LHCN-M2 (cell line): ENCODE measurements around the gene F7. TPM values are rescaled to one million over a fixed set of nuclear protein-coding genes. Genes with fewer than 3 reads are reported as not detected.
A peak's percentile ranks its signal among the peaks of the same experiment; 100 is the strongest.

Experiments used
- DNase-seq: peaks from one replicate; pipeline ENCODE4 v3.0.0-alpha.2; 2012; ENCODE audit warnings: low read depth
- total RNA-seq: library from RNA; depleted of rRNA; stranded (reverse); fragments of >200 nt; gene quantifications from 2 replicates; pipeline ENCODE4 v1.2.3, GENCODE V29; 2014

F7 gene
- total RNA-seq, 1 experiment from 2014 or later: not detected

DNA sequence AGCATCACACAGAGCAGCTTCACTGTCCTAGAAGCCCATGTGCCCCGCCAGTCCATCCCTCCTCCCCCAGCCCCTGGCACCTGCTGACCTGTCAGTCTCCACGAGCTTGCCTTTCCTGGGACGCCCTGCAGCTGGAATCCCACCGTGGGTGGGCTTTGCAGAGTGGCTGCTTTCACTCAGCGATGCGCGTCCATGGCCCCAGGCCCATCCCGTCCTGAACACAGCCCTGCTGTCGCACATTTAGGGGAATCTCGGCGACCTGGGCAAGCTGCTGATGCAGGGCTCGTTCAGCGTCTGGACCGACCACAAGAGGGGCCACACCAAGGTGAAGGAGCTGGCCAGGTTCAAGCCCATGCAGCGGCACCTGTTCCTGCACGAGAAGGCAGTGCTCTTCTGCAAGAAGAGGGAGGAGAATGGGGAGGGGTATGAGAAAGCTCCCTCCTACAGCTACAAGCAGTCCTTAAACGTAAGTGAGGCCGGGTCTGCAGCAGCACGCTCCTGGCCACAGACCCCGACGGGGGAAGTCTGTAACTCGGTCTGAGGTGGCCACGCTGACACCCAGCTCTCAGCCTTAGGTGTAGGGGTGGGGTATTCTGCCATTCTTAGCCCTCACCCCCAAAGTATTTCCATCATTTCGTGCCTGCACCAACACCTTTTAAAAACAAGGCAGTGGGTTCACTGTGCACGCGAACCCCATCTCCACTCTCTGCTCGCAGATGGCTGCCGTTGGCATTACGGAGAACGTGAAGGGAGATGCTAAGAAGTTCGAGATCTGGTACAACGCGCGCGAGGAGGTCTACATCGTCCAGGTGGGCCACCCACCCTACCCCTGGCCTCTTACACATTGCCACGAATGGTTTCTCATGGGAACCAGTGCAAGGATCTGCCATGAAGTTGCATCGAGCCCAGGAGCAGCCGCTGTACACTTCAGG, 18.3 kb upstream of the F7 start:
- no peak for DNase-seq

- no peak for DNase-seq
Measured at GRCh38 chr13:113087923-113088690, 17.5 kb upstream of the F7 start.

DNA sequence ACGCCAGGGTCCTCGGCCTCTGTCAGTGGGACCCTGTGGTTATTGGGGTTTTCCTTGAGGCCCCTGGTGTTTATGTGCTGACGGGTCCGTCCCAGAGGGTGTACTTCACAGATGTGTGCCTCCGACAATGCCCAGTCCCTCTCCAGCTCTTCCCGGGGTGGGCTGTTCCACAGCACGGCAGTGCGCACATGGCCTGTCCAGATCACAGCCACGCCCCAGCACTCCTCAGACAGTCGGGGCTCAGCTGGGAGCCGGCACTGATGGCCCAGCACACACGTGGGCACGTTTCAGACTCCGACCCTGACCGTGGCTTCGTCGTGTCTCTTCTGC, 16.9 kb upstream of the F7 start:
- DNase-seq: no peak

DNA sequence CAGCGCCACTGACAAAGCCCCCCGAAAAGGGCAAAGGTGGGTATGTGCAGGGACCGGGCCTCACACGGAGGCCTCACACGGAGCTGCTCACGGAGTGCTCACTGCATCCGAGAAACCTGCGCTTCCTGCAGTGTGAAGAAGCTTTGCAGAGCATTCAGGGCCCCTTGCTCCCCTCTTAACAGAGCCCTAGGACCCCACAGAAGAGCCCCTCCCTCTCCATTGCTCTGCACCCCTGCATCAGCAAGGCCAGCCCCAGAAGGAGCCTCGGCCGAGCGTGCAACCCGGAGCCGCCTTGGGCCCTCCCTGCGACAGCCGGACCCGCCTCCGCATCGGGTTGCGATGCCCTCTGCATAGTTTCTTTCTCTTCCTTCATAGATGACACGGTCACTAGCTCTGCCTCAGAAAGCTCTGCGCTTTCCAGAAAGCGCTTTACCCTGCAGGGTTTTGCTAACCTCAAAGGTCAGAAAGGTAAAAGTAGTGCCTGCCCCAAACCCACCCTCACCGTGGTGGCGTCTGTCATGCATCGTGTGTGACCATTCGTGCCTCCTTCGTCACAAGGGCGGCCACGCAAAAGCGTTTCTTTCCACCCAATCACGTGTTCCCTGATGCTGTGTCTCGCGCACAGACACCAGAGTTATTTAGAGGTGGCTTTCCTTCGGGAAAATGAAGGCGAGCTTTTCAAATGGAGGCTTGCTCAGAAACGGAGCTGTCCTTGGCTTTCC, 15.7 kb upstream of the F7 start:
- no peak for DNase-seq

DNA sequence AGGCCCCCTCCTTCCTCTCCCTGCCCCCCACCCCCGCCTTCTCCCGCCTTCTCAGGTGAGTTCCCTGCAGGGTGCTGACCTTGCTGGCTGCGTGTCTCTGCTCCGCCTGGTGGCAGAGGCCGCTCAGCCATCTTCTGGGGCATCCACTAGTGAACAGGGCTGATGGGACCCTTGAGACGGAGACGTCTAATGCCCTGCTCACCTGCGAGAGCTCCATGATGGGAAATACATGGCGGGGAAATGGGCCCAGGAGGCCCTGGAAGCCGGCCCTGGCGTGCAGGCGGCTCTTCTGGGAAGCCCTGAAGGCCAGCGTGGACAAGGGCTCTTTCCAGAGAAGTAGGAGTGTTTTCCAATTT, 15.2 kb upstream of the F7 start:
- DNase-seq: no peak

DNA sequence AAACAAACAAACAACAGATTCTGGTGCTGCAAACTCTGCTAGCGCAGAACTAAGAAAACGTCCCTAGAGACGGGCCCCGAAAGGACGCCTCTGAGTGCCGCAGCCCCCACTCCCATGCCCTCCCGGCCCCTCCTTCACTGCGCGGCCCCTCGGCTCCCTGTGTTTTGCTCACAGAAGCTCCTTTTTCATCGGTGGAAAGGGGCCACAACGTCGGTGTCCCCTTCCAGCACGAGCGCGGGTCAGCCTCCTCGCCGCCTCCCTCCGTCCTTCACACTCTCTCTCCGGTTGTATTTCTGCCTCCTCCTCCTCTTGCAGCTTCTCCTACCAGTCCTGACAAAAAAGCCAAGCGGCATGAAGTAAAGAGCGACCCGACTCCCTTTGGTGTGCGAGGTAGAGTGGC, 14.8 kb upstream of the F7 start:
- no peak for DNase-seq

GRCh38 chr13:113091211-113091771, 14.3 kb upstream of the F7 start:
- no peak for DNase-seq

DNA sequence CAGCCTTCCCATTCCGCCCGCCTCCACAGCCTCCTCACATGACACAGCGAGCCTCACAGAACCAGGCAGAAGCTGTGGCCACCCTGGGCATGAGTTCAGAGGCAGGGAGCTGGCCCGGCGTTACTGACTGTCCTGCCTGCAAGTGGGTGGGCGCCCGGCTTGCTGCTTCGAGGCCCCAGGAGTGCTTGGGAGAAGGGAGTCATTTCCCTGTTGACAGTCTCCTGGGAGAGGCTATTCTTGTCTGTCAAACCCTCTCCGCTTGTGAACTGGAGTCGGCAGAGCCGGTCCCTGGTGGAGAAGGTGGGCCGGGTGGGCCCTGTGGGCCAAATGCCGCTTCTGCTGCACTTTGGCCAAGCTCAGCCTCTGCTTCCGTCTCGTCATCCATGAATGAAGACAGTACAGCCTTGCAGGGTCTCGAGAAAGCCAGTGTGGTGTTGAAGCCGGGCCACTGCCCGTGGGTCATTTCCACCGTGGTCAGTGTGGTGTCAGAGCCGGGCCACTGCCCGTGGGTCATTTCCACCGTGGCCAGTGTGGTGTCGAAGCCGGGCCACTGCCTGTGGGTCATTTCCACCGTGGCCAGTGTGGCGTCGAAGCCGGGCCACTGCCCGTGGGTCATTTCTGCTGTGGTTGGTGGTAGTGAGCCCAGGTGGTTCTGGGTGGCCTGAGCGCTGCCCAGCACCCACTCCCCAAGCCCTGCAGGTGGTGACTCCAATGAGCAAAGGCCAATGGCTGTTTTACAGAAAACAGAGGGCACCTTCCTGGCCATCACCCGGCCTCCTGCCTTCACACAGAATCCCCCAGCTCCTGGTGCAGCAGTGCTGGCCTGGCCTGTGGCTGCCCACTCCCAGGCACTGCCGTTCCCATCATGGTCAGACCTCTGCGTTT, 13.5 kb upstream of the F7 start:
- DNase-seq: no peak

- no peak for DNase-seq
Measured at GRCh38 chr13:113092776-113093579, 12.6 kb upstream of the F7 start.

DNA sequence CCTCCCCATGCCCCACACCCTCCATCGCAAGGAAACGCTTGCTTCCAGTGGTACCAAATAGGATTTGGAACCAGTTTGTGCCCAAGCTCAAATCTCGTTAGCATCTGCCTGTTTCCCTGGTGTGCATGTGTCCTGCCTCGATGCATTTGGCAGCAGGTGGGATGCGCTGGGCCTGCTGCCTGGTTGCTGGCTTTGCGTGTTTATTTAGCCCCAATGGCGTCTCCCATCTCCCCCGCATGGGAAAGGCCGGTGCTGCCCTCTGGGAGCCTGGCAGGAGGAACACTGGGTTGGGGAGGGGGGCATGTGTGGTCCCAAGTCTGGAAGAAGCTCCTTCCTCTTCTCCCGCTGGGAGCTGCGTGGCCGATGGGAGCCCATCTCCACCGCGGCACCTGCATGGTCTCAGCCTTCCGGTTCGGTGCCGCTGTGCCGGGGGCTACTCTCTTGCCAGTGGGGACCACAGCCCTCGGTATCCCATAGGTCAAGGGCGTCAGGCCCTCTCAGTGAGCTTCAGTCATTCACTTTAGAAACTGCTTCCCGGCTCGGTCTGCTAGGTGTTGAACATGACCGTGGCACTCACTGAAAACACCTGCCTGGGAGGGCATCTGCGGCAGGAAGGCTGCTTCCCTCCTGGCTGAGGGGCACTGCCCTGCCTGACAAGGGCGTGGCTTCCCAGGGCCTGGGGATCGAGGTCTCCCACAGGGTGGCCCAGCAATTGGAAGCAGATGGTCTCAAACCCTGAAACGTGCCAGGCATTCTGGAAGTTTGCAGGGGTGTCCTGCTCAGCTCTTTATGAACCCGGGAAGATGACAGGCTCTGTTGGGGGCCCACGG, 11.8 kb upstream of the F7 start:
- DNase-seq: no peak

DNA sequence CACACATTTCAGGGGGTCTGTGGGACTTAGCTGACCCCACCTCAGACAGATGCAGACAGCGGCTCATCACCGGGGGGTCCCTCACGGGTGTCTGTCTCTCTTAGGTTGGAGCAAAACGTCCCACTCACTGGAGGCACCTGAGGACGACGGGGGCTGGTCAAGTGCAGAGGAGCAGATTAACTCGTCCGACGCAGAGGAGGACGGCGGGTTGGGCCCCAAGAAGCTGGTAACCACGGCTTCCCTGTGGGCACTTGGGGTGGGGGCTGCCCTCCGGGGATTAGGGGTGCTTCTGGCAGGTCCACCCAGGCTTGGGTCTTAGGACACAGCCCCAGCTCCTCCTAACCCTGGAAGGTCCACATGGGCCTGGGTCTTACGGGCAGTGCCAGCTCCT, 11.2 kb upstream of the F7 start:
- no peak for DNase-seq

- no peak for DNase-seq
Measured at GRCh38 chr13:113095146-113096051, 10.2 kb upstream of the F7 start.

- no peak for DNase-seq
Measured at GRCh38 chr13:113096052-113096744, 9.4 kb upstream of the F7 start.

GRCh38 chr13:113096745-113097305, 8.8 kb upstream of the F7 start:
- no peak for DNase-seq

- no peak for DNase-seq
Measured at GRCh38 chr13:113097651-113098050, 7.9 kb upstream of the F7 start.

GRCh38 chr13:113098162-113098732, 7.3 kb upstream of the F7 start:
- DNase-seq: peak; percentile 51

GRCh38 chr13:113099142-113099541, 6.4 kb upstream of the F7 start:
- DNase-seq: no peak
